Hepatocyte (in vitro differentiated cells): Measurements from ENCODE around the gene C2CD4D. TPM values are rescaled to one million over a fixed set of nuclear protein-coding genes. Genes with fewer than 3 reads are reported as not detected.

Experiments
- DNase-seq: peaks from one replicate; pipeline ENCODE4 v3.0.0-alpha.2; 2016; ENCODE audit warnings: low spot score
- H2AFZ ChIP-seq: fragments of 200-600 bp; sonication (generic); 2 replicates; pipeline ENCODE4 v1.6.0; 2016; ENCODE audit warnings: antibody characterized with exemption, mild to moderate bottlenecking
- H3K27ac ChIP-seq: fragments of 200-600 bp; sonication (generic); 2 replicates; pipeline ENCODE4 v1.5.1; 2016; ENCODE audit warnings: mild to moderate bottlenecking
- H3K27me3 ChIP-seq: fragments of 200-600 bp; sonication (generic); 2 replicates; pipeline ENCODE4 v1.6.1; 2016
- H3K36me3 ChIP-seq: fragments of 200-600 bp; sonication (generic); replicated peaks from 2 replicates; pipeline ENCODE4 v1.5.1; 2016; ENCODE audit warnings: low read depth; ENCODE audit not compliant: insufficient read depth
- H3K4me1 ChIP-seq: fragments of 200-600 bp; sonication (generic); 2 replicates; pipeline ENCODE4 v1.5.1; 2016; ENCODE audit warnings: mild to moderate bottlenecking, moderate library complexity; ENCODE audit not compliant: insufficient read depth
- H3K4me2 ChIP-seq: fragments of 200-600 bp; sonication (generic); 2 replicates; pipeline ENCODE4 v1.6.0; 2016
- H3K4me3 ChIP-seq: fragments of 200-600 bp; sonication (generic); 2 replicates; pipeline ENCODE4 v1.5.1; 2016; ENCODE audit warnings: mild to moderate bottlenecking
- H3K79me2 ChIP-seq: fragments of 200-600 bp; sonication (generic); 2 replicates; pipeline ENCODE4 v1.6.0; 2017; ENCODE audit warnings: mild to moderate bottlenecking
- H3K9me2 ChIP-seq: fragments of 200-600 bp; sonication (generic); replicated peaks from 2 replicates; pipeline ENCODE4 v1.6.0; 2017; ENCODE audit warnings: mild to moderate bottlenecking; ENCODE audit not compliant: insufficient read depth
- H3K9me3 ChIP-seq: fragments of 200-600 bp; sonication (generic); 2 replicates; pipeline ENCODE4 v1.5.1; 2016; ENCODE audit warnings: low read depth, mild to moderate bottlenecking
- H4K20me1 ChIP-seq: fragments of 200-600 bp; sonication (generic); 2 replicates; pipeline ENCODE4 v1.6.0; 2016; ENCODE audit warnings: mild to moderate bottlenecking; ENCODE audit not compliant: insufficient read depth, poor library complexity, severe bottlenecking
- EZH2 ChIP-seq: fragments of 200-600 bp; sonication (generic); IDR thresholded peaks from 2 replicates; pipeline ENCODE4 v1.6.1; 2016; ENCODE audit warnings: antibody characterized with exemption, mild to moderate bottlenecking, borderline replicate concordance
- EZH2phosphoT487 ChIP-seq: fragments of 200-600 bp; sonication (generic); IDR thresholded peaks from one replicate; pipeline ENCODE4 v1.6.1; 2018; ENCODE audit warnings: antibody characterized with exemption, mild to moderate bottlenecking, low read depth, moderate library complexity; ENCODE audit not compliant: unreplicated experiment, severe bottlenecking
- WGBS: methylation state at CpG from one replicate; pipeline ENCODE4 v1.1.6; 2016; ENCODE audit warnings: low lambda C conversion rate; ENCODE audit errors: missing lambda C conversion rate; 5-methylcytosine and 5-hydroxymethylcytosine counted together
- polyA plus RNA-seq: library from polyadenylated mRNA; unstranded; fragments of >200 nt; fragmentation: Nextera tagmentation; extraction: Ambion mirVana; gene quantifications from 2 replicates; pipeline ENCODE4 v1.2.1, GENCODE V29; 2016
- total RNA-seq: library from RNA; depleted of rRNA; stranded (reverse); fragments of >200 nt; gene quantifications from 2 replicates; pipeline ENCODE4 v1.2.3, GENCODE V29; 2014
- TF ChIP-seq, protein P1 (sequence below): fragments of 200-600 bp; sonication (generic); IDR thresholded peaks from 2 replicates; pipeline ENCODE4 v1.5.1; 2016; ENCODE audit warnings: antibody characterized with exemption, mild to moderate bottlenecking; ENCODE audit not compliant: poor library complexity

Gene C2CD4D
- total and polyA plus RNA-seq, 2 experiments from 2014 or later: 1.1 TPM; not detected in 1

DNA sequence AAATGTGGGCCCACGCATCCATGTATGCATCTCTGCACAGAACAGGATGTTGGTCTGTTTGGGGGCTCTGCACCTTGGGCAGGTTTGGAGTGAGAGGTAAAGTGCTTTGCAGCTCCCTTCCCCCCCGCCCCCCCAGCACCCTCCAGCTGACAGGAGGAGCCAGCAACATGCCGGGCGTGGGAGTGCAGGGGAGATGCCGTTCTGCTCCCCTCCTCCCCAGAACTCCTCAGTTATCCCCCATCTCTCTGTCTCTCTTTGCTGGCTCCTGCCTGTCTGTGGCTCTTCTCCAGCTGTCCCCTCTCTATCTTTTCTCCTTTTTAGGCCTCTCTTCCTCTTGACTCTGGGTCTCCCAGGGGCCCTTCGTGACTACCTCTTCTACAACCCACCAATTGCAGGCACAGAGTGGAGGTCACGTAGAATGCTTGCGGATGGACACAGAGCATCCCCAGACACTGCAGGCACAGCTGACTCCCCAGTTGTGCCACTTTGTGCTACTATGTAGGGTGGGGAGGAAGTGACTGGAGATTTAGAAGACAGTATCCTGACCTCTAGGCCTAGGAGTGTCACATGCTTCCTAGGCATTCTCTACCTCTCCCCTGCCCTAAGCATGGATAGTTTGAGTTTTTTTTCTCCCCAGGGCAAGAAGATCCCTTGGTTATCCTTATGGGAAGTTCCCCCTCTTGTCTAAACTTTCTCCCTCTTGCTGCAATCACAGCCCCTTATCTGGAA, 6.3 kb downstream of the C2CD4D start:
- H3K79me2 ChIP-seq: no peaks in the 10 kb centered on the region
- TF ChIP-seq EZH2phosphoT487 (no peak), EZH2 (no peak)
- TF ChIP-seq, protein P1, sequence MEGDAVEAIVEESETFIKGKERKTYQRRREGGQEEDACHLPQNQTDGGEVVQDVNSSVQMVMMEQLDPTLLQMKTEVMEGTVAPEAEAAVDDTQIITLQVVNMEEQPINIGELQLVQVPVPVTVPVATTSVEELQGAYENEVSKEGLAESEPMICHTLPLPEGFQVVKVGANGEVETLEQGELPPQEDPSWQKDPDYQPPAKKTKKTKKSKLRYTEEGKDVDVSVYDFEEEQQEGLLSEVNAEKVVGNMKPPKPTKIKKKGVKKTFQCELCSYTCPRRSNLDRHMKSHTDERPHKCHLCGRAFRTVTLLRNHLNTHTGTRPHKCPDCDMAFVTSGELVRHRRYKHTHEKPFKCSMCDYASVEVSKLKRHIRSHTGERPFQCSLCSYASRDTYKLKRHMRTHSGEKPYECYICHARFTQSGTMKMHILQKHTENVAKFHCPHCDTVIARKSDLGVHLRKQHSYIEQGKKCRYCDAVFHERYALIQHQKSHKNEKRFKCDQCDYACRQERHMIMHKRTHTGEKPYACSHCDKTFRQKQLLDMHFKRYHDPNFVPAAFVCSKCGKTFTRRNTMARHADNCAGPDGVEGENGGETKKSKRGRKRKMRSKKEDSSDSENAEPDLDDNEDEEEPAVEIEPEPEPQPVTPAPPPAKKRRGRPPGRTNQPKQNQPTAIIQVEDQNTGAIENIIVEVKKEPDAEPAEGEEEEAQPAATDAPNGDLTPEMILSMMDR: no peak
- no peak overlapping the region for H3K4me3 ChIP-seq
- no peak overlapping the region for H3K4me2 ChIP-seq
- no peak overlapping the region for H2AFZ ChIP-seq
- H3K27ac ChIP-seq: no peak overlapping the region
- H3K9me3 ChIP-seq: no peaks in the 10 kb centered on the region
- H3K36me3 ChIP-seq: no peaks in the 10 kb centered on the region
- H3K4me1 ChIP-seq: peaks cover 1% of the 10 kb centered on the region
- H4K20me1 ChIP-seq: no peaks in the 10 kb centered on the region
- 79% methylated on average over 8 of the region's 8 CpGs for WGBS
- DNase-seq: no peak
- peaks cover 9% of the 10 kb centered on the region for H3K27me3 ChIP-seq
- H3K9me2 ChIP-seq: no peaks in the 10 kb centered on the region

DNA sequence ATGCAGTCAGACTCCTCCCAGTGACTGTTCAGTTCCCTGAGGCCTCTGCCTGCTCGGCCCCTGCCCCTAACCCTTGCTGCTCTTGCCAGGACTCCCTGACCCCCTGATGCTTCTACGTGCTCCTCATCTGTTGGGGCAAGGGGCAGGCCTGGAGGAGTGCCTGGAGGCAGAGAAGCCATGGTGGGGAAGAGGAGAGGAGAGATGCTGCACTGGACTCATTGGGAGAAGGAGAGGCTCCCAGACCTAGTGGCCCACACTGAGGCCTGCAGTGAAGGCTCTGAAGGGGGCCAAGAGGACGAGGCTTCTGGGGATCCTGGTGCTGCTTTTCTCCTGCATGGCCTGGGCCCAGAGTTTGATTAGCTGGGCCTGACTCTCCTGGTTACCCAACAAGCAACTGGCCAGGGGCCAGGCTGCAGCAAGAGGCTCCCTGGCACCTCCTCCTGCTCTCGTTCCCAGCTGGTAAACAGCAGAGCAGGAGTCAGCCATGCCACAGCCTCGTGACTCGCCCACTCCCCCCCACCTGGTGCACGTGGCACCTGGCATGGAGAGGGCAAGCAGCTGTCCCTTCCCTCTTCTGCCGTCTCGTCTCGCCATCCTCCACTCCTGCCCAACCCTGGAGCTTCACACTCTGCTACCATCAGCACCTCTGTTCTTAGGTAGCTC, 7.2 kb downstream of the C2CD4D start:
- Histone ChIP-seq H3K79me2 (no peaks in the 10 kb centered on the region), H3K36me3 (no peaks in the 10 kb centered on the region), H4K20me1 (no peaks in the 10 kb centered on the region), H3K9me2 (no peaks in the 10 kb centered on the region), H2AFZ (no peak overlapping the region), H3K4me1 (no peaks in the 10 kb centered on the region), H3K27me3 (peaks cover 4% of the 10 kb centered on the region), H3K27ac (no peak overlapping the region), H3K4me3 (no peak overlapping the region), H3K4me2 (no peak overlapping the region), H3K9me3 (no peaks in the 10 kb centered on the region)
- DNase-seq: peak; percentile 52
- WGBS: 79% methylated on average over 10 of the region's 10 CpGs
- TF ChIP-seq EZH2: no peak
- TF ChIP-seq EZH2phosphoT487: no peak
- TF ChIP-seq, protein P1: no peak

- no peak within 1 kb of the TSS for H3K4me2 ChIP-seq
- no peak within 1 kb of the TSS for H3K4me3 ChIP-seq
- 71% methylated on average over 5 of the region's 5 CpGs for WGBS
- H3K27ac ChIP-seq: no peak within 1 kb of the TSS
- DNase-seq: no peak
- no peaks in the 10 kb centered on the region for H3K27me3 ChIP-seq
- no peaks in the 10 kb centered on the region for H3K36me3 ChIP-seq
- no peaks in the 10 kb centered on the region for H3K79me2 ChIP-seq
- no peak for TF ChIP-seq EZH2phosphoT487
- TF ChIP-seq EZH2: no peak
- TF ChIP-seq, protein P1: no peak
- no peaks in the 10 kb centered on the region for H3K4me1 ChIP-seq
- no peak within 1 kb of the TSS for H2AFZ ChIP-seq
- H3K9me2 ChIP-seq: no peaks in the 10 kb centered on the region
- no peaks in the 10 kb centered on the region for H4K20me1 ChIP-seq
- no peaks in the 10 kb centered on the region for H3K9me3 ChIP-seq
Observed at GRCh38 chr1:151831605-151832004, 8.0 kb downstream of the C2CD4D start, which contains the start of gene RORC. RORC (minus strand) TSS chr1:151831802; CDS start chr1:151831764, 38 bp downstream.
